Measurements from ENCODE around the gene BMP7.

The BMP7 gene

GRCh38 chr20:57266291-57267157 lies at the start of gene BMP7:
TSS of gene BMP7 (minus strand) at chr20:57266641. CDS start at chr20:57266122, 519 bp downstream.
- DNase-seq, result peak in 39 of 56 donors; percentile 9 to 81 (median 62)

- DNase-seq, result no peak
These were observed 49.6 kb upstream of the BMP7 start for GRCh38 chr20:57315976-57316480.

- DNase-seq, result no peak
These were observed 48.9 kb upstream of the BMP7 start for GRCh38 chr20:57315083-57315975.

- no peak for DNase-seq
These were observed 47.5 kb upstream of the BMP7 start for GRCh38 chr20:57313951-57314350.

GRCh38 chr20:57313230-57313629 lies 46.8 kb upstream of the BMP7 start:
- DNase-seq, result no peak

GRCh38 chr20:57312138-57312537 lies 45.7 kb upstream of the BMP7 start:
- DNase-seq, result no peak

- no peak for DNase-seq
These were observed 44.5 kb upstream of the BMP7 start for GRCh38 chr20:57310821-57311514.

- DNase-seq, result peak in 12 of 56 donors; percentile 14 to 56 (median 32)
These were observed 43.2 kb upstream of the BMP7 start for GRCh38 chr20:57309544-57310115.

GRCh38 chr20:57308451-57309271 lies 42.2 kb upstream of the BMP7 start:
- no peak for DNase-seq

- no peak for DNase-seq
These were observed 40.3 kb upstream of the BMP7 start for GRCh38 chr20:57306747-57307146.

GRCh38 chr20:57301026-57301425 lies 34.6 kb upstream of the BMP7 start:
- DNase-seq, result no peak

- no peak for DNase-seq
These were observed 32.0 kb upstream of the BMP7 start for GRCh38 chr20:57298457-57298856.

GRCh38 chr20:57294550-57294949 lies 28.1 kb upstream of the BMP7 start:
- no peak for DNase-seq

- DNase-seq, result no peak
These were observed 27.6 kb upstream of the BMP7 start for GRCh38 chr20:57293995-57294394.

GRCh38 chr20:57292611-57293010 lies 26.2 kb upstream of the BMP7 start:
- no peak for DNase-seq

- no peak for DNase-seq
These were observed 25.3 kb upstream of the BMP7 start for GRCh38 chr20:57291694-57292093.

- DNase-seq, result no peak
These were observed 24.6 kb upstream of the BMP7 start for GRCh38 chr20:57291003-57291402.

GRCh38 chr20:57290178-57290484 lies 23.7 kb upstream of the BMP7 start:
- DNase-seq, result peak in 1 of 56 donors; percentile 48

- DNase-seq, result peak in 44 of 56 donors; percentile 21 to 89 (median 65)
These were observed 23.1 kb upstream of the BMP7 start for GRCh38 chr20:57289391-57290177.
